ENCODE data around the gene SMIM1. TPM values are rescaled to one million over a fixed set of nuclear protein-coding genes. Genes with fewer than 3 reads are reported as not detected.

The SMIM1 gene
- total and polyA plus RNA-seq, 2 experiments from 2014 or later: not detected

DNA sequence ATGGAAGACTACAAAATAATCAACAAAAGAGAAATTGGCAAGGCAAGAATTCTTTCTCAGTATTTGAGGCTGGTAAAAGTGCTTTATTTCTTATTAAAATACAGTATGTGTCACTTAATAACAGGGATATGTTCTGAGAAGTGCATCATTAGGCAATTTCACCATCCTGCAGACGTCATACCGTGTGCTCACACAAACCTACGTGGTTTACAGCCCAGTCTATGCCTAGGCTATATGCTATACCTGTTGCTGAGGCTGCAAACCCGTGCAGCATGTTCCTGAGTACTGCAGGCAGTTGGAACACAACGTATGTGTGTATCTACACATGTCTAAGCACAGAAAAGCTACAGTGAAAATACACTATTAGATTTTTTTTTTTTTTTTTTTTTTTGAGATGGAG is 23.0 kb upstream of the SMIM1 start:
- Histone ChIP-seq H3F3A (ENCODE audit: insufficient read depth) (peaks cover 4% of the 10 kb centered on the region; the same call in 1 of the 2 replicates), H3K36me3 (ENCODE audit: low read depth) (no peaks in the 10 kb centered on the region), H3K79me2 (ENCODE audit: insufficient read depth) (no peaks in the 10 kb centered on the region), H3K4me2 (ENCODE audit: unreplicated experiment) (no peak overlapping the region), H2AFZ (no peak overlapping the region), H3K9ac (no peak overlapping the region), H3K9me3 (ENCODE audit: low read depth) (no peaks in the 10 kb centered on the region), H3K4me1 (ENCODE audit: insufficient read depth) (peaks cover 4% of the 10 kb centered on the region; the same call in 1 of the 2 replicates), H3K27me3 (replicated peaks; ENCODE audit: insufficient read depth) (peaks cover 20% of the 10 kb centered on the region), H3K4me3 (no peak overlapping the region), H3K9me2 (ENCODE audit: insufficient read depth) (no peaks in the 10 kb centered on the region), H3K27ac (no peak overlapping the region), H4K20me1 (ENCODE audit: insufficient read depth) (no peaks in the 10 kb centered on the region)
- no peak for DNase-seq
- in situ Hi-C loops (cut with MboI): no loop called here
- WGBS, 2 experiments (ENCODE audit: low coverage in 1 of 2, low lambda C conversion rate in 2 of 2, missing lambda C conversion rate in 2 of 2): 30 to 33% methylated on average over 5 of the region's 5 CpGs
- TF ChIP-seq EZH2 (IDR thresholded peaks at IDR 0.05; ENCODE audit: insufficient read depth, poor library complexity, severe bottlenecking) (no peak), EZH2phosphoT487 (IDR thresholded peaks at IDR 0.05; ENCODE audit: insufficient read depth, low read depth) (no peak)

DNA sequence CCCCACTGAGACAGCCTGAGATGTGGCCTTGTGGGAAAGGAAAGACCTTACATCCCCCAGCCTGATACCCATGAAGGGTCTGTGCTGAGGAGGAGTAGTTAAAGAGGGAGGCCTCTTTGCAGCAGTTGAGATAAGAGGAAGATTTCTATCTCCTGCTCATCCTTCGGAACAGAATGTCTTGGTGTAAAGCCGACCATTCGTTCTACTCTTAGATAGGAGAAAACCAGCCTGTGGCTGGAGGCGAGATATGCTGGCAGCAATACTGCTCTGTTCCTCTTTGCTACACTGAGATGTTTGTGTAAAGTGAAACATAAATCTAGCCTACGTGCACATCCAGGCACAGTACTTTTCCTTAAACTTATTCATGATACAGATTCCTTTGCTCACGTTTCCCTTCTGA is 21.8 kb upstream of the SMIM1 start:
- Histone ChIP-seq H3K27me3 (replicated peaks; ENCODE audit: insufficient read depth) (peaks cover 20% of the 10 kb centered on the region), H3K27ac (no peak overlapping the region), H4K20me1 (ENCODE audit: insufficient read depth) (no peaks in the 10 kb centered on the region), H3K4me1 (ENCODE audit: insufficient read depth) (peaks cover 4% of the 10 kb centered on the region; the same call in 1 of the 2 replicates), H3F3A (ENCODE audit: insufficient read depth) (peaks cover 4% of the 10 kb centered on the region; the same call in 1 of the 2 replicates), H3K9me3 (ENCODE audit: low read depth) (no peaks in the 10 kb centered on the region), H3K9ac (no peak overlapping the region), H3K79me2 (ENCODE audit: insufficient read depth) (no peaks in the 10 kb centered on the region), H3K4me3 (no peak overlapping the region), H3K4me2 (ENCODE audit: unreplicated experiment) (no peak overlapping the region), H2AFZ (no peak overlapping the region), H3K9me2 (ENCODE audit: insufficient read depth) (no peaks in the 10 kb centered on the region), H3K36me3 (ENCODE audit: low read depth) (no peaks in the 10 kb centered on the region)
- TF ChIP-seq EZH2 (IDR thresholded peaks at IDR 0.05; ENCODE audit: insufficient read depth, poor library complexity, severe bottlenecking) (no peak), EZH2phosphoT487 (IDR thresholded peaks at IDR 0.05; ENCODE audit: insufficient read depth, low read depth) (no peak)
- in situ Hi-C loops (cut with MboI): no loop called here
- 49 to 55% methylated on average over 6 of the region's 6 CpGs for WGBS, 2 experiments (ENCODE audit: low coverage in 1 of 2, low lambda C conversion rate in 2 of 2, missing lambda C conversion rate in 2 of 2)
- DNase-seq: no peak

DNA sequence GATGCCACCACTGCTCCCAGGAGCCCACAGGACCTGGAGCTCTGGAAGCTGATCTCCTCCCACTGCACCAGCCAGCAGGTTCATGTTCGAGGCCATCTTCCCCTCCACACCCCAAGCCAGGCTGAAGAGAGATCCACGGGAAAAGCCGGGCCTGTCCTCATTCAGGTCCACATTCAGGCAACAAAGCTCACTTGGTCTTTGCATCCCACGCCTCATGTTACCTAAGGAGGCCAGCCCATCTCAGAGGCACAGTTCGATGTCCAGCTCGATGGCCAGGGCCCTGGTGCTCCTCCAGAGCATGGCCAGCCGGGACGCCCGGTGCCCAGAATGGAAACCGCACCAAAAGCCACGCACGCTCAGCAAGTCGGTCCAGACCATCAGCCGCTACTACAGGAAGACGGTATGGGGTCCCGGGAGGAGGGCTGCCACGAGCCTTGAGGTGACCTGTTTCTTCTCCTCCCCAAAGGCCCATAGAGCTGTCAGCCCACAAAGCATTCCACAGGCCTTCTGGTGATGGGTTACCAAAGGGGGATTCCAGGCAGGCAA is 20.1 kb upstream of the SMIM1 start, which contains the start of gene CCDC27:
Gene CCDC27 (plus strand): TSS at position 51 of the 546 bp plus-strand sequence. CDS start 32 bp downstream, at position 83.
- peaks cover 4% of the 10 kb centered on the region; the same call in 1 of the 2 replicates for H3F3A ChIP-seq (ENCODE audit: insufficient read depth)
- H3K27ac ChIP-seq: no peak within 1 kb of the TSS
- no peak within 1 kb of the TSS for H3K9ac ChIP-seq
- no peaks in the 10 kb centered on the region for H4K20me1 ChIP-seq (ENCODE audit: insufficient read depth)
- H3K27me3 ChIP-seq (replicated peaks; ENCODE audit: insufficient read depth): peaks cover 20% of the 10 kb centered on the region
- H3K4me3 ChIP-seq: no peak within 1 kb of the TSS
- H3K79me2 ChIP-seq (ENCODE audit: insufficient read depth): no peaks in the 10 kb centered on the region
- 64 to 66% methylated on average over 17 of the region's 17 CpGs for WGBS, 2 experiments (ENCODE audit: low coverage in 1 of 2, low lambda C conversion rate in 2 of 2, missing lambda C conversion rate in 2 of 2)
- H3K4me2 ChIP-seq (ENCODE audit: unreplicated experiment): no peak within 1 kb of the TSS
- DNase-seq: no peak
- in situ Hi-C loops (cut with MboI): no loop called here
- peaks cover 3% of the 10 kb centered on the region; the same call in 1 of the 2 replicates for H3K4me1 ChIP-seq (ENCODE audit: insufficient read depth)
- no peaks in the 10 kb centered on the region for H3K36me3 ChIP-seq (ENCODE audit: low read depth)
- TF ChIP-seq EZH2phosphoT487 (IDR thresholded peaks at IDR 0.05; ENCODE audit: insufficient read depth, low read depth): no peak
- TF ChIP-seq EZH2 (IDR thresholded peaks at IDR 0.05; ENCODE audit: insufficient read depth, poor library complexity, severe bottlenecking): no peak
- H3K9me3 ChIP-seq (ENCODE audit: low read depth): no peaks in the 10 kb centered on the region
- H2AFZ ChIP-seq: no peak within 1 kb of the TSS
- H3K9me2 ChIP-seq (ENCODE audit: insufficient read depth): no peaks in the 10 kb centered on the region

DNA sequence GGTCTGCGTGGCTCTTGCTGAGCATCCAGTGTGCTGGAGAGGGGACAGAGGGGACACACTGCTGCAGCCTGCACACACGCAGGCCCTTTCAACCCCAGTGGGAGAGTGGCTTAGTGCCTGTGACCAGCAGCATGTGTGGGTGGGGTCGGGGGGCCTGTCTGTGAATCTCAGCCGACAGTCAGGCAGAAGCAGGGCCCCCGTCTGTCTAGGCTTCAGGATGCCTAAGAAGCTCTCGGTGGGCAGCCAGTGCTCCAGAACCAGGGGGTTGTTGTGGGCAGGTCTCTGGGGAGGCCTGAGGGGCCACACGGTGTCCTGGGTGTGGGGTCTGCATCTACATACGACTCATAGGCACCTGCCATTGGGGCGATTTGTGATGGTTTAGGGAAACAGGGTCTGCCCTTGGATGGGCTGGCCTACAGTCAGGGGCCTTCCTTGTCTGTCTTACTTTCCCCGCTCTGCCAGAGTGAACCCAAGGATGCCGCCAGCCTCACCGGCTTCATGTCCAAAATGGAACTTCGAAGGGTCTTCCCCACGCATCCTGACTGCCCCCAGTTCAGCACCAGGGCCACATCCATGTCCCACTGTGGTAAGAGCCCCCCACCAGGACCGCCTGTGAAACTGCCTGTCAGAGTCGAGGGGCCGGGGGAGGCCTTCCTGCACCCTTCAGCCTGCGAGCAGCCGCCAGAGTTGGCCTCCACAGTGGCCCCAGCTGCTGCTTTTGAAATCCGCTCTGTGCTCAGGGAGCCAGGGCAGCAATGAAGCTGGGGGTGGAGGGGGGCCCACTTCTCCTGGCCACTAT is 18.7 kb upstream of the SMIM1 start:
- Histone ChIP-seq H3F3A (ENCODE audit: insufficient read depth) (no peaks in the 10 kb centered on the region), H3K27ac (no peak overlapping the region), H3K9ac (no peak overlapping the region), H3K4me3 (no peak overlapping the region), H3K4me2 (ENCODE audit: unreplicated experiment) (no peak overlapping the region), H3K9me3 (ENCODE audit: low read depth) (no peaks in the 10 kb centered on the region), H3K4me1 (ENCODE audit: insufficient read depth) (no peaks in the 10 kb centered on the region), H3K79me2 (ENCODE audit: insufficient read depth) (no peaks in the 10 kb centered on the region), H2AFZ (no peak overlapping the region), H3K27me3 (replicated peaks; ENCODE audit: insufficient read depth) (peaks cover 20% of the 10 kb centered on the region), H4K20me1 (ENCODE audit: insufficient read depth) (no peaks in the 10 kb centered on the region), H3K36me3 (ENCODE audit: low read depth) (no peaks in the 10 kb centered on the region), H3K9me2 (ENCODE audit: insufficient read depth) (no peaks in the 10 kb centered on the region)
- no peak for DNase-seq
- WGBS, 2 experiments (ENCODE audit: low coverage in 1 of 2, low lambda C conversion rate in 2 of 2, missing lambda C conversion rate in 2 of 2): 47 to 50% methylated on average over 19 to 20 of the region's 20 CpGs
- TF ChIP-seq EZH2 (IDR thresholded peaks at IDR 0.05; ENCODE audit: insufficient read depth, poor library complexity, severe bottlenecking) (no peak), EZH2phosphoT487 (IDR thresholded peaks at IDR 0.05; ENCODE audit: insufficient read depth, low read depth) (no peak)
- in situ Hi-C loops (cut with MboI): no loop called here
